Right kidney (tissue), 1 donor: ENCODE results near the gene IGF1R.

Source experiments
- DNase-seq: peaks from one replicate; pipeline ENCODE4 v3.0.0-alpha.2; 2016

Gene IGF1R

GRCh38 chr15:98727115-98728040, 79.0 kb downstream of the IGF1R start:
- peak; percentile 79 for DNase-seq

GRCh38 chr15:98728082-98728810, 79.9 kb downstream of the IGF1R start:
- DNase-seq, result no peak

GRCh38 chr15:98728811-98729160, 80.4 kb downstream of the IGF1R start:
- no peak for DNase-seq

GRCh38 chr15:98729446-98730042, 81.2 kb downstream of the IGF1R start:
- no peak for DNase-seq

- no peak for DNase-seq
Observed at GRCh38 chr15:98730860-98731711, 82.7 kb downstream of the IGF1R start.

- no peak for DNase-seq
Observed at GRCh38 chr15:98731712-98732450, 83.5 kb downstream of the IGF1R start.

GRCh38 chr15:98733098-98733497, 84.8 kb downstream of the IGF1R start:
- DNase-seq, result no peak

GRCh38 chr15:98734466-98735199, 86.3 kb downstream of the IGF1R start:
- DNase-seq, result no peak

GRCh38 chr15:98735304-98735703, 87.0 kb downstream of the IGF1R start:
- no peak for DNase-seq

GRCh38 chr15:98735895-98736617, 87.7 kb downstream of the IGF1R start:
- DNase-seq, result no peak

- no peak for DNase-seq
Observed at GRCh38 chr15:98737159-98737558, 88.8 kb downstream of the IGF1R start.

- DNase-seq, result no peak
Observed at GRCh38 chr15:98737721-98738120, 89.4 kb downstream of the IGF1R start.

- DNase-seq, result no peak
Observed at GRCh38 chr15:98738689-98739401, 90.5 kb downstream of the IGF1R start.

- no peak for DNase-seq
Observed at GRCh38 chr15:98740295-98740694, 92.0 kb downstream of the IGF1R start.

GRCh38 chr15:98740963-98741362, 92.6 kb downstream of the IGF1R start:
- no peak for DNase-seq

- no peak for DNase-seq
Observed at GRCh38 chr15:98743177-98743576, 94.8 kb downstream of the IGF1R start.

- no peak for DNase-seq
Observed at GRCh38 chr15:98744506-98744905, 96.2 kb downstream of the IGF1R start.

- DNase-seq, result no peak
Observed at GRCh38 chr15:98745179-98745578, 96.8 kb downstream of the IGF1R start.

- DNase-seq, result no peak
Observed at GRCh38 chr15:98745650-98746374, 97.5 kb downstream of the IGF1R start.
